ENCODE measurements around the gene ST6GALNAC1. TPM values are rescaled to one million over a fixed set of nuclear protein-coding genes. Genes with fewer than 3 reads are reported as not detected.

The ST6GALNAC1 gene
- total RNA-seq, 4 donors from 2014 or later = 0.83 to 4.9 (median 3.2) TPM

- intact Hi-C loops (cut with DNase I) = no loop called here
- no peak for DNase-seq (ENCODE audit: extremely low spot score)
- 68% methylated on average over 5 of the region's 5 CpGs for WGBS
- Histone ChIP-seq H3K27ac (replicated peaks in 1 of 4) (no peak overlapping the region), H3K9me3 (no peaks in the 10 kb centered on the region), H3K4me3 (no peak overlapping the region), H3K4me1 (peaks cover 0 to 4% (median 0%) of the 10 kb centered on the region in 4 donors), H3K27me3 (no peaks in the 10 kb centered on the region), H3K36me3 (no peaks in the 10 kb centered on the region)
- TF ChIP-seq POLR2A (IDR thresholded peaks at IDR 0.05; ENCODE audit: low read depth) (no peak), POLR2AphosphoS5 (IDR thresholded peaks at IDR 0.05) (no peak), EP300 (IDR thresholded peaks at IDR 0.05) (no peak), CTCF (IDR thresholded peaks at IDR 0.05) (no peak)
Observed at GRCh38 chr17:76578376-76578775, 65.2 kb downstream of the ST6GALNAC1 start.

GRCh38 chr17:76577876-76578275, 65.7 kb downstream of the ST6GALNAC1 start:
- intact Hi-C loops (cut with DNase I) = no loop called here
- no peak overlapping the region for H3K4me3 ChIP-seq
- no peaks in the 10 kb centered on the region for H3K9me3 ChIP-seq
- no peaks in the 10 kb centered on the region for H3K36me3 ChIP-seq
- no peak overlapping the region for H3K27ac ChIP-seq (replicated peaks in 1 of 4)
- H3K27me3 ChIP-seq = no peaks in the 10 kb centered on the region
- peaks cover 0 to 4% (median 0%) of the 10 kb centered on the region in 4 donors for H3K4me1 ChIP-seq
- DNase-seq (ENCODE audit: extremely low spot score) = no peak
- 89% methylated on average over 7 of the region's 7 CpGs for WGBS
- TF ChIP-seq POLR2A (IDR thresholded peaks at IDR 0.05; ENCODE audit: low read depth) (no peak), EP300 (IDR thresholded peaks at IDR 0.05) (no peak), CTCF (IDR thresholded peaks at IDR 0.05) (no peak), POLR2AphosphoS5 (IDR thresholded peaks at IDR 0.05) (no peak)

- 91% methylated on average over 9 of the region's 9 CpGs for WGBS
- no peaks in the 10 kb centered on the region for H3K27me3 ChIP-seq
- no peaks in the 10 kb centered on the region for H3K36me3 ChIP-seq
- no peak overlapping the region for H3K4me3 ChIP-seq
- no peak for TF ChIP-seq POLR2AphosphoS5 (IDR thresholded peaks at IDR 0.05)
- TF ChIP-seq CTCF (IDR thresholded peaks at IDR 0.05) = no peak
- no peak for TF ChIP-seq EP300 (IDR thresholded peaks at IDR 0.05)
- no peak for TF ChIP-seq POLR2A (IDR thresholded peaks at IDR 0.05; ENCODE audit: low read depth)
- DNase-seq (ENCODE audit: extremely low spot score) = no peak
- intact Hi-C loops (cut with DNase I) = no loop called here
- peaks cover 0 to 4% (median 0%) of the 10 kb centered on the region in 4 donors for H3K4me1 ChIP-seq
- H3K9me3 ChIP-seq = no peaks in the 10 kb centered on the region
- no peak overlapping the region for H3K27ac ChIP-seq (replicated peaks in 1 of 4)
Observed at GRCh38 chr17:76576189-76576588, 67.4 kb downstream of the ST6GALNAC1 start.

GRCh38 chr17:76575570-76575969, 68.0 kb downstream of the ST6GALNAC1 start:
- H3K4me1 ChIP-seq = peaks cover 0 to 4% (median 0%) of the 10 kb centered on the region in 4 donors
- intact Hi-C loops (cut with DNase I) = no loop called here
- no peaks in the 10 kb centered on the region for H3K9me3 ChIP-seq
- H3K27ac ChIP-seq (replicated peaks in 1 of 4) = peak overlapping the region in 1 of 4 donors; percentile 61
- DNase-seq (ENCODE audit: extremely low spot score) = no peak
- WGBS = 96% methylated on average over 5 of the region's 5 CpGs
- H3K36me3 ChIP-seq = no peaks in the 10 kb centered on the region
- TF ChIP-seq POLR2AphosphoS5 (IDR thresholded peaks at IDR 0.05) (no peak), CTCF (IDR thresholded peaks at IDR 0.05) (no peak), EP300 (IDR thresholded peaks at IDR 0.05) (no peak), POLR2A (IDR thresholded peaks at IDR 0.05; ENCODE audit: low read depth) (no peak)
- no peak overlapping the region for H3K4me3 ChIP-seq
- H3K27me3 ChIP-seq = no peaks in the 10 kb centered on the region

Small RNAs within 50 kb of the gene (small RNA-seq; reads per million reads assigned to genes)
- 0 reads per million in 3 donors for gene AC015802.2
- gene RNU6-227P = 0 reads per million in 3 donors

Other genes with a start within 250 kb of the ST6GALNAC1 start
- 10 to 100 TPM; 14.1 to 21.7 (median 19.0) TPM for gene UBE2O, start 190.6 kb downstream of the ST6GALNAC1 start, total RNA-seq
- gene AANAT, start 176.2 kb downstream of the ST6GALNAC1 start, total RNA-seq = not detected
- gene RHBDF2, start 142.3 kb downstream of the ST6GALNAC1 start, total RNA-seq = 10 to 100 TPM; 12.9 to 22.5 (median 15.4) TPM
- gene CYGB, start 106.0 kb downstream of the ST6GALNAC1 start, total RNA-seq = 10 to 100 TPM; 10.8 to 23.5 (median 20.7) TPM
- gene PRCD, start 103.7 kb downstream of the ST6GALNAC1 start, total RNA-seq = 1 to 10 TPM; 1.2 to 5.1 (median 3.8) TPM
- 10 to 100 TPM in 2 of 4 donors, 1 to 10 TPM in 2; 8.7 to 17.8 (median 13.3) TPM for gene ST6GALNAC2, start 57.9 kb downstream of the ST6GALNAC1 start, total RNA-seq
- gene MXRA7, start 67.2 kb upstream of the ST6GALNAC1 start, total RNA-seq = 100 to 1,000 TPM; 405 to 422 (median 411) TPM
- 10 to 100 TPM; 29.5 to 54.5 (median 49.5) TPM for gene JMJD6, start 82.8 kb upstream of the ST6GALNAC1 start, total RNA-seq
- gene METTL23, start 83.1 kb upstream of the ST6GALNAC1 start, total RNA-seq = 10 to 100 TPM; 18.3 to 29.7 (median 23.0) TPM
- 100 to 1,000 TPM; 133 to 173 (median 157) TPM for gene SRSF2, start 93.6 kb upstream of the ST6GALNAC1 start, total RNA-seq
- 10 to 100 TPM; 17.1 to 22.4 (median 18.8) TPM for gene MFSD11, start 94.4 kb upstream of the ST6GALNAC1 start, total RNA-seq
- gene MGAT5B, start 224.6 kb upstream of the ST6GALNAC1 start, total RNA-seq = 1 to 10 TPM in 1 of 4 donors, under 1 TPM in 3; under 0.01 to 1.7 (median 0.43) TPM